H1 (cell line): ENCODE results near the gene GJB3. TPM values are rescaled to one million over a fixed set of nuclear protein-coding genes. Genes with fewer than 3 reads are reported as not detected.

Experiments used
- CTBP2 ChIP-seq: IDR thresholded peaks from 2 replicates; pipeline ENCODE4 v1.7.0; 2011; ENCODE audit warnings: borderline replicate concordance, mild to moderate bottlenecking, moderate library complexity, mixed read lengths, low read length; ENCODE audit not compliant: insufficient read depth, insufficient read length
- polyA plus RNA-seq, 7 experiments: library from polyadenylated mRNA; depleted of rRNA in 3 of 7; stranded (reverse) in 5 of 7; unstranded in 2 of 7; fragments of >200 nt in 5 of 7; fragments of 200-250 nt in 2 of 7; gene quantifications; 1 replicate in 5 of 7; 2 replicates in 1 of 7; 4 replicates in 1 of 7; pipeline versions ENCODE4 v1.2.1 to v1.2.3, GENCODE V29; 2011 to 2013; ENCODE audit warnings: missing spikeins in 2 of 7, mixed read lengths in 2 of 7
- total RNA-seq: library from RNA; stranded (reverse); fragmentation: NEBNext Ultra II Directional; extraction: Animal tissue kit (Norgen Biotek cat#: 25700); gene quantifications from 2 replicates; pipeline ENCODE4 v1.2.1, GENCODE V29; 2021

Gene GJB3
- total and polyA plus RNA-seq, 2 of the 8 experiments (the other 6 are each of a cell fraction or from before 2014, with no cell fraction given) = 0.93 to 1.6 TPM

GRCh38 chr1:34779005-34779404, 2.0 kb upstream of the GJB3 start (continued):
- no peak for TF ChIP-seq CTBP2
